Stimulated activated CD4-positive, alpha-beta T cell treated with anti-CD3 and anti-CD28 coated beads, Interleukin-4, amount 100 ng/mL, for 4 hours (primary cell): ENCODE data around the gene KISS1R.
"Not testable (repeated sequence)": the region's sequence is repeated elsewhere in the genome, so short reads cannot be mapped to it uniquely, and the experiment has no call there.

Experiments
- DNase-seq, 2 experiments: peaks; one replicate each; pipeline ENCODE4 v3.0.0-alpha.2; 2020

The KISS1R gene

GRCh38 chr19:917323-918151 lies at the start of gene KISS1R:
KISS1R (plus strand) TSS chr19:917333; CDS start chr19:917503, 170 bp downstream.
- DNase-seq = no peak

- DNase-seq = no peak
Measured at GRCh38 chr19:867855-868457, 49.2 kb upstream of the KISS1R start.

GRCh38 chr19:868458-869244 lies 48.5 kb upstream of the KISS1R start:
- no peak for DNase-seq

GRCh38 chr19:869245-870177 lies 47.6 kb upstream of the KISS1R start:
- DNase-seq = no peak

GRCh38 chr19:870314-870713 lies 46.8 kb upstream of the KISS1R start:
- DNase-seq = no peak

GRCh38 chr19:870963-871401 lies 46.2 kb upstream of the KISS1R start:
- DNase-seq = no peak

GRCh38 chr19:871446-872265 lies 45.5 kb upstream of the KISS1R start:
- DNase-seq = peak in 1 of 2 experiments; percentile 17

- DNase-seq = peak; percentile 62 to 78
Measured at GRCh38 chr19:872266-872951, 44.7 kb upstream of the KISS1R start.

GRCh38 chr19:873084-873483 lies 44.0 kb upstream of the KISS1R start:
- DNase-seq = peak; percentile 33 to 54

GRCh38 chr19:873561-874041 lies 43.5 kb upstream of the KISS1R start:
- DNase-seq = no peak

GRCh38 chr19:875265-875879 lies 41.8 kb upstream of the KISS1R start:
- DNase-seq = no peak

GRCh38 chr19:876089-876488 lies 41.0 kb upstream of the KISS1R start:
- no peak for DNase-seq

GRCh38 chr19:876780-877314 lies 40.3 kb upstream of the KISS1R start:
- DNase-seq = no peak

GRCh38 chr19:877992-878660 lies 39.0 kb upstream of the KISS1R start:
- not testable (repeated sequence) for DNase-seq

- DNase-seq = not testable (repeated sequence)
Measured at GRCh38 chr19:878751-879561, 38.2 kb upstream of the KISS1R start.

- no peak for DNase-seq
Measured at GRCh38 chr19:879711-880438, 37.3 kb upstream of the KISS1R start.

GRCh38 chr19:881385-882071 lies 35.6 kb upstream of the KISS1R start:
- no peak for DNase-seq
